Upper lobe of right lung (tissue), 1 donor: ENCODE measurements around the gene SPOCD1. TPM values are rescaled to one million over a fixed set of nuclear protein-coding genes. Genes with fewer than 3 reads are reported as not detected.

Experiments used
- ATAC-seq: fragments of 200-7000 bp; cut with Tn5 transposase; one replicate; pipeline ENCODE4 v1.9.1; 2020; ENCODE audit warnings: mild to moderate bottlenecking, moderate library complexity
- DNase-seq: peaks from one replicate; pipeline ENCODE4 v3.0.0-alpha.2; 2020
- H3K27ac ChIP-seq: fragments of 200-600 bp; one replicate; pipeline ENCODE4 v1.8.0; 2022
- H3K27me3 ChIP-seq: fragments of 200-600 bp; one replicate; pipeline ENCODE4 v1.8.0; 2022; ENCODE audit warnings: mild to moderate bottlenecking
- H3K36me3 ChIP-seq: fragments of 200-600 bp; one replicate; pipeline ENCODE4 v1.8.0; 2022
- H3K4me1 ChIP-seq: fragments of 200-600 bp; one replicate; pipeline ENCODE4 v1.8.0; 2022
- H3K4me3 ChIP-seq: fragments of 200-600 bp; one replicate; pipeline ENCODE4 v1.8.0; 2022; ENCODE audit warnings: mild to moderate bottlenecking
- H3K9me3 ChIP-seq: fragments of 200-600 bp; one replicate; pipeline ENCODE4 v1.8.0; 2022
- CTCF ChIP-seq: fragments of 200-600 bp; IDR thresholded peaks from one replicate; pipeline ENCODE4 v1.8.0; 2022; ENCODE audit warnings: antibody characterized with exemption
- intact Hi-C: fragments of 100-400 bp; cut with DNase I; formaldehyde crosslinking; loops from one replicate; pipeline ENCODE4 v1.11.0; 2022
- total RNA-seq: library from RNA; stranded (reverse); fragmentation: NEBNext Ultra II Directional; extraction: Animal tissue kit (Norgen Biotek cat#: 25700); gene quantifications from one replicate; pipeline ENCODE4 v1.2.1, GENCODE V29; 2021
- donor health status: DM: no; HTN: yes; CAD: no; lungs with severe emphysema.

Gene SPOCD1
- total RNA-seq, 1 donor from 2014 or later, result 31.4 TPM

- ATAC-seq (no peak), DNase-seq (peak; percentile 36)
- Histone ChIP-seq H3K36me3 (no peaks in the 10 kb centered on the region), H3K4me1 (peaks cover 3% of the 10 kb centered on the region), H3K9me3 (no peaks in the 10 kb centered on the region), H3K27me3 (peaks cover 5% of the 10 kb centered on the region), H3K27ac (no peak overlapping the region), H3K4me3 (no peak overlapping the region)
- intact Hi-C loops, result no loop called here
- TF ChIP-seq CTCF, result no peak
Observed at GRCh38 chr1:31792541-31792940, 23.3 kb downstream of the SPOCD1 start.

GRCh38 chr1:31792116-31792515 is 23.7 kb downstream of the SPOCD1 start:
- TF ChIP-seq CTCF, result no peak
- Histone ChIP-seq H3K9me3 (no peaks in the 10 kb centered on the region), H3K4me3 (no peak overlapping the region), H3K36me3 (no peaks in the 10 kb centered on the region), H3K27ac (no peak overlapping the region), H3K4me1 (peaks cover 3% of the 10 kb centered on the region), H3K27me3 (peaks cover 5% of the 10 kb centered on the region)
- intact Hi-C loops, result no loop called here
- no peak for ATAC-seq
- peak; percentile 64 for DNase-seq

GRCh38 chr1:31791131-31791858 is 24.5 kb downstream of the SPOCD1 start:
- H3K27ac ChIP-seq, result no peak overlapping the region
- no peak overlapping the region for H3K4me3 ChIP-seq
- no peak for TF ChIP-seq CTCF
- no peaks in the 10 kb centered on the region for H3K9me3 ChIP-seq
- H3K36me3 ChIP-seq, result no peaks in the 10 kb centered on the region
- peaks cover 3% of the 10 kb centered on the region for H3K4me1 ChIP-seq
- DNase-seq (peak; percentile 54), ATAC-seq (no peak)
- intact Hi-C loops, result no loop called here
- peaks cover under 1% of the 10 kb centered on the region for H3K27me3 ChIP-seq

GRCh38 chr1:31790641-31791091 is 25.2 kb downstream of the SPOCD1 start:
- Histone ChIP-seq H3K27ac (no peak overlapping the region), H3K4me3 (no peak overlapping the region), H3K4me1 (peaks cover 3% of the 10 kb centered on the region), H3K27me3 (no peaks in the 10 kb centered on the region), H3K36me3 (no peaks in the 10 kb centered on the region), H3K9me3 (no peaks in the 10 kb centered on the region)
- DNase-seq (peak; percentile 63), ATAC-seq (no peak)
- intact Hi-C loops, result no loop called here
- TF ChIP-seq CTCF, result no peak

- Histone ChIP-seq H3K4me3 (no peak overlapping the region), H3K36me3 (no peaks in the 10 kb centered on the region), H3K27me3 (no peaks in the 10 kb centered on the region), H3K9me3 (no peaks in the 10 kb centered on the region), H3K4me1 (peaks cover 3% of the 10 kb centered on the region), H3K27ac (no peak overlapping the region)
- peak; percentile 57 for DNase-seq
- no peak for TF ChIP-seq CTCF
- ATAC-seq, result no peak
- intact Hi-C loops, result no loop called here
Observed at GRCh38 chr1:31790140-31790539, 25.7 kb downstream of the SPOCD1 start.
